ENCODE results near the gene EBNA1BP2. TPM values are rescaled to one million over a fixed set of nuclear protein-coding genes. Genes with fewer than 3 reads are reported as not detected.
A peak's percentile ranks its signal among the peaks of the same experiment; 100 is the strongest.
"Not testable (repeated sequence)": the region's sequence is repeated elsewhere in the genome, so short reads cannot be mapped to it uniquely, and the experiment has no call there.

The EBNA1BP2 gene
- total RNA-seq, 1 experiment from 2014 or later: 109 TPM

DNA sequence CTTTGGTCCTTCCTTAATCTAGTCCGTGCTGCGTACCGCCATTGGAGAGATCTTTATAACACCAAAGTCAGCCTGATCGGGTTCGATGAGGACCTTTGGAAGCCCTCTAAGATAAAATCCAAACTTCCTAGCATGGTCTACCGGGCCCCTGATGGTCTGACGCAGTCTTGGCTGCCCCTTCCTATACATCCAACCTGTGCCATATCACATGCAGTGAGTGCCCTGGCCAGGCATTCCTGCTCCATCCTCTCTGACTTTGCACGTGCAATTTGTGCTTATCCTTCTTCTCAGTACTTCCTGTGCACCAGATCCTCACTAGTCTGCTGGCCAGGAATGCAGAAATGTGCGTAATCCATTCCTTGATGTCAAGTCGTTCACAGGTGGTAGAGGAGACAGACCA is 45.7 kb upstream of the EBNA1BP2 start:
- Histone ChIP-seq H3K4me2 (ENCODE audit: low read length) (no peak overlapping the region), H3K4me1 (ENCODE audit: control insufficient read depth in 1 of 2, insufficient read depth in 2 of 2, low read length in 2 of 2) (no peaks in the 10 kb centered on the region), H2AFZ (ENCODE audit: low read depth, low read length, poor library complexity, severe bottlenecking) (no peak overlapping the region), H3K36me3 (ENCODE audit: control insufficient read depth in 1 of 2, insufficient read depth in 2 of 2, low read length in 2 of 2) (no peaks in the 10 kb centered on the region), H3K9me3 (ENCODE audit: control insufficient read depth in 1 of 2, insufficient read depth in 1 of 2, low read depth in 1 of 2, low read length in 2 of 2) (no peaks in the 10 kb centered on the region), H3K9me2 (ENCODE audit: insufficient read depth) (no peaks in the 10 kb centered on the region), H3K79me2 (ENCODE audit: insufficient read depth, low read length) (no peaks in the 10 kb centered on the region), H4K20me1 (ENCODE audit: insufficient read depth) (no peaks in the 10 kb centered on the region), H3K4me3 (replicated peaks in 1 of 2; ENCODE audit: low read depth in 1 of 2, low read length in 2 of 2) (no peak overlapping the region), H3K27ac (ENCODE audit: low read depth, low read length) (no peak overlapping the region), H3K27me3 (ENCODE audit: insufficient read depth, low read length) (no peaks in the 10 kb centered on the region), H3K9ac (ENCODE audit: low read length) (no peak overlapping the region)
- BruUV-seq (replicated peaks): no TSS peak
- intact Hi-C loops (cut with micrococcal nuclease): no loop called here
- ChIA-PET CTCF (no interaction called here), RAD21 (ENCODE audit: low non-redundant PET in 1 of 2, low total read pairs in 2 of 2, uncharacterized antibody in 2 of 2, unreplicated experiment in 2 of 2) (no interaction called here), POLR2A (no interaction called here)
- TF ChIP-seq JUND (IDR thresholded peaks at IDR 0.05) (no peak), ZNF274 (IDR thresholded peaks at IDR 0.05; ENCODE audit: low read depth, low read length) (no peak), SIN3A (IDR thresholded peaks at IDR 0.05; ENCODE audit: low read depth) (no peak), EGR1 (IDR thresholded peaks at IDR 0.05; ENCODE audit: low read depth) (no peak), EZH2phosphoT487 (IDR thresholded peaks at IDR 0.05; ENCODE audit: borderline replicate concordance) (no peak), ATF3 (IDR thresholded peaks at IDR 0.05) (no peak)
- ATAC-seq (no peak), DNase-seq (ENCODE audit: low read depth, low spot score) (no peak)

- ChIA-PET CTCF (interaction anchor here (1.8 kb wide), 1 partner anchor 12 kb away, joined by 5 read pairs; no protein-coding TSS in a partner anchor), POLR2A (interaction anchor here (1.4 kb wide), 1 partner anchor 8 kb away, joined by 3 read pairs; no protein-coding TSS in a partner anchor), RAD21 (ENCODE audit: low non-redundant PET in 1 of 2, low total read pairs in 2 of 2, uncharacterized antibody in 2 of 2, unreplicated experiment in 2 of 2) (no interaction called here)
- H3K9ac ChIP-seq (ENCODE audit: low read length): no peak overlapping the region
- H2AFZ ChIP-seq (ENCODE audit: low read depth, low read length, poor library complexity, severe bottlenecking): no peak overlapping the region
- H3K4me2 ChIP-seq (ENCODE audit: low read length): no peak overlapping the region
- H4K20me1 ChIP-seq (ENCODE audit: insufficient read depth): no peaks in the 10 kb centered on the region
- H3K4me1 ChIP-seq (ENCODE audit: control insufficient read depth in 1 of 2, insufficient read depth in 2 of 2, low read length in 2 of 2): no peaks in the 10 kb centered on the region
- no peaks in the 10 kb centered on the region for H3K9me2 ChIP-seq (ENCODE audit: insufficient read depth)
- intact Hi-C loops (cut with micrococcal nuclease): no loop called here
- H3K36me3 ChIP-seq (ENCODE audit: control insufficient read depth in 1 of 2, insufficient read depth in 2 of 2, low read length in 2 of 2): no peaks in the 10 kb centered on the region
- H3K27ac ChIP-seq (ENCODE audit: low read depth, low read length): no peak overlapping the region
- no peak overlapping the region for H3K4me3 ChIP-seq (replicated peaks in 1 of 2; ENCODE audit: low read depth in 1 of 2, low read length in 2 of 2)
- peak; percentile 11 for TF ChIP-seq TCF7L2 (IDR thresholded peaks at IDR 0.05; ENCODE audit: borderline replicate concordance, extremely low read depth, insufficient read depth, insufficient read length)
- TF ChIP-seq POLR2A (IDR thresholded peaks at IDR 0.05; ENCODE audit: borderline replicate concordance, extremely low read depth, insufficient read depth, insufficient read length): no peak
- H3K9me3 ChIP-seq (ENCODE audit: control insufficient read depth in 1 of 2, insufficient read depth in 1 of 2, low read depth in 1 of 2, low read length in 2 of 2): no peaks in the 10 kb centered on the region
- no peak for DNase-seq (ENCODE audit: low read depth, low spot score)
- H3K79me2 ChIP-seq (ENCODE audit: insufficient read depth, low read length): no peaks in the 10 kb centered on the region
- no peak for ATAC-seq
- H3K27me3 ChIP-seq (ENCODE audit: insufficient read depth, low read length): no peaks in the 10 kb centered on the region
- BruUV-seq (replicated peaks): no TSS peak
Measured at GRCh38 chr1:43214501-43215444, 42.7 kb upstream of the EBNA1BP2 start.

GRCh38 chr1:43208277-43208676 is 36.2 kb upstream of the EBNA1BP2 start:
- RAD21 ChIA-PET (ENCODE audit: low non-redundant PET in 1 of 2, low total read pairs in 2 of 2, uncharacterized antibody in 2 of 2, unreplicated experiment in 2 of 2); POLR2A ChIA-PET; H3K27me3 ChIP-seq (ENCODE audit: insufficient read depth, low read length); H4K20me1 ChIP-seq (ENCODE audit: insufficient read depth); H3K27ac ChIP-seq (ENCODE audit: low read depth, low read length); H3K79me2 ChIP-seq (ENCODE audit: insufficient read depth, low read length); ATAC-seq; H3K9ac ChIP-seq (ENCODE audit: low read length); BruUV-seq (replicated peaks); H3K4me3 ChIP-seq (replicated peaks in 1 of 2; ENCODE audit: low read depth in 1 of 2, low read length in 2 of 2); H3K9me2 ChIP-seq (ENCODE audit: insufficient read depth); DNase-seq (ENCODE audit: low read depth, low spot score); H3K36me3 ChIP-seq (ENCODE audit: control insufficient read depth in 1 of 2, insufficient read depth in 2 of 2, low read length in 2 of 2); H2AFZ ChIP-seq (ENCODE audit: low read depth, low read length, poor library complexity, severe bottlenecking); H3K9me3 ChIP-seq (ENCODE audit: control insufficient read depth in 1 of 2, insufficient read depth in 1 of 2, low read depth in 1 of 2, low read length in 2 of 2); H3K4me2 ChIP-seq (ENCODE audit: low read length); CTCF ChIA-PET: not testable (repeated sequence)
- H3K4me1 ChIP-seq (ENCODE audit: control insufficient read depth in 1 of 2, insufficient read depth in 2 of 2, low read length in 2 of 2): peaks cover 21 to 34% of the 10 kb centered on the region in 2 experiments
- intact Hi-C loops (cut with micrococcal nuclease): loop anchor here (10.0 kb wide), 1 partner anchor 293 kb away; no protein-coding TSS in a partner anchor
